HG03342 (cell line): ENCODE measurements around the gene NECAP2.

Experiments
- ATAC-seq: cut with Tn5 transposase; IDR thresholded peaks from one replicate; pipeline ENCODE4 v1.9.1; 2021; ENCODE audit warnings: mild to moderate bottlenecking, moderate library complexity; ENCODE audit not compliant: unreplicated experiment

The NECAP2 gene, protein sequence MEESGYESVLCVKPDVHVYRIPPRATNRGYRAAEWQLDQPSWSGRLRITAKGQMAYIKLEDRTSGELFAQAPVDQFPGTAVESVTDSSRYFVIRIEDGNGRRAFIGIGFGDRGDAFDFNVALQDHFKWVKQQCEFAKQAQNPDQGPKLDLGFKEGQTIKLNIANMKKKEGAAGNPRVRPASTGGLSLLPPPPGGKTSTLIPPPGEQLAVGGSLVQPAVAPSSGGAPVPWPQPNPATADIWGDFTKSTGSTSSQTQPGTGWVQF

GRCh38 chr1:16440470-16441281, at the start of gene NECAP2:
TSS of gene NECAP2 (plus strand) at chr1:16440724. CDS start at chr1:16440762, 38 bp downstream.
- ATAC-seq: peak; percentile 72

GRCh38 chr1:16391411-16391810, 49.1 kb upstream of the NECAP2 start:
- no peak for ATAC-seq

DNA sequence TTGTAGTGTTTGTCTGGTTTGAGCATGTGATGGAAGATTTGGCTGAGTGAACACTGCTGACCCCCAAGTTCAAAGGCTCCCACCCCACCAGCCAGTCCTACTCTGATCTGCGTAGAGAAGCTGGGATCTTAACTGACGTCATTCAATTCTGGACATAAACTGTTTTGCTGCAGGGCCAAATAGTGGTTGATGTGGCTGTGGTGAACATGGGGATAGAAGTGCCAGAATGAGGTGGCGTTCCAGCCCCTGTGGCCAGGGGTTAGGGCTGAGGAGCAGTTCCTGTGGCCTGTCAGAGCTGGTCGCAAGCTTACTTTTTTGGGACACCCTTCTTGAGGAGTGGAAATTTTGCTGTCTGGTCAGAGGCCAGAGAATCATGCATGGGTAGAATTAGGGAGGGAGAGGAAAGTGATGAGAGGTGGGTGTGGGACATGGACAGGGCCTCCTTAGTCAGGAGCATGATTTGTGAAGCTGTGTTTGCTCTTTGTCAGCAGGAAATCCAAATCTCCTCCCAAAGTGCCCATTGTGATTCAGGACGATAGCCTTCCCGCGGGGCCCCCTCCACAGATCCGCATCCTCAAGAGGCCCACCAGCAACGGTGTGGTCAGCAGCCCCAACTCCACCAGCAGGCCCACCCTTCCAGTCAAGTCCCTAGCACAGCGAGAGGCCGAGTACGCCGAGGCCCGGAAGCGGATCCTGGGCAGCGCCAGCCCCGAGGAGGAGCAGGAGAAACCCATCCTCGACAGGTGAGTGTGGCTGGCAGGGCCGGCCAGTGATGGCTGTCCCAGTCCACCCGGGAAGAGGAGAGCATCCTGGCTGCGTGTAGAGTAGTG, 47.6 kb upstream of the NECAP2 start:
- no peak for ATAC-seq

DNA sequence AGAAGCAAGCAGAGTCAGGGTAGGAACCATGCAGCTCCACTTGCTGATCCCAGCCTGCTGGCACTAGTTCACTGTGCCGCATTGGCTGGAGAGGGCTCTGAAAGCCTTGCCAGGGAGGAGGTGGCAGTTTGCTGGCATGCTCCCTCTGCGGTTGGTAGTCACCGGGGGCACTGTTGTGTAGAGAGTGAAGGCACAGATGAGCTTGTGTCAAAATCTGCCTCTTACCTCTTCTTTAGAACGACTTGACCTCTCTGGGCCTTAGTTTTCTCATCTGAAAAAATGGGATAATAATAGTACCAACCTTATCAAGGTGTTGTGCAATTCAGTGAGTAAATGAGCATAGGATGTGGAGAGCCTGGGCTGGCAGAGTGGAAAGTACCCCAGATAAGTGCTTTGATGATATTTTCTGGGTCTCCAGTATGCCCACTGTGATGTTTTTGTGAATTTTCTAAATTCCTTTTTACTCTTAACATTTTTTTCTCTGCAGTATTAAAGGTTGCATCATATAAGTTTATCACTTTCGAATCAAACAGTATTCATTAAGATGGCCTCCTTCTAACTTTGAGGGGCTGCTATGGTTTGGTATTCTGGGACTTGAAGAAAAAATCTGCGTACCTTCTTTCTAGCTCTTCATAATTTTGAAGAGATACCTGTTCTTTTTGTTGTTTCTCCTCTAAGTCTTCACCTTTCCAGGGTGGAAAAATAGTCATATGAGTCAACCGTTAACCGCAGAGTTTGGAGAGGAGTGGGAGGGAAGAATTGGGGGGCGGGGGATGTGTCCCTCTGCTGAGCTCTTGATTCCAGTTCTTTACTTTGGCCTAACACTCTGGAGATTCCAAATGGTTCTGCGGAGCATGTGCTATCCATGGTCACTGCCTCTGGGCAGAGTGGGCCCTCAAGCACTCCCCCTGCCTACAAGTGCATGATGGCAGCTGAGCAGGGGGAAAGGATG, 46.7 kb upstream of the NECAP2 start:
- no peak for ATAC-seq

- ATAC-seq: no peak
Observed at GRCh38 chr1:16394977-16395376, 45.5 kb upstream of the NECAP2 start.

- ATAC-seq: no peak
Observed at GRCh38 chr1:16396591-16396990, 43.9 kb upstream of the NECAP2 start.

DNA sequence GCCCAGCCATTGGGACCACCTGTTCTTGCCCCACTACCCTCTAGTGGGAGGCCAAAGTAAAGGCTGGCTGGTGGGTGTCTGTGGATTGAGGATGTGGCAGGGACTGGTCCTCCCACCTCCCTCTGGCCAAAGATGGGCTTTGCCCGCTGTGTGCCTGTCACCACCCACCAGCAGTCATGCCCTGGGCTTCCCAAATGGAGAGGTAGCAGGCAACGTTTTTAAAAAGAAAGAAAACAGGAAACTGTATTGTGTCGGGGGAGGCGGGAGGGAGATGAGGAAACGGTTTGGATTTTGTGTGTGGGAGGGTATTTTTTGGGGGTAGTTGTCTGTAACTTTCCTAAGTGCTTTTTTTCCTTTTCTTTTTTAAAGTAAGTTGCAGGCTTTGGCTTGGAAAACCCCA, 43.4 kb upstream of the NECAP2 start:
- no peak for ATAC-seq

DNA sequence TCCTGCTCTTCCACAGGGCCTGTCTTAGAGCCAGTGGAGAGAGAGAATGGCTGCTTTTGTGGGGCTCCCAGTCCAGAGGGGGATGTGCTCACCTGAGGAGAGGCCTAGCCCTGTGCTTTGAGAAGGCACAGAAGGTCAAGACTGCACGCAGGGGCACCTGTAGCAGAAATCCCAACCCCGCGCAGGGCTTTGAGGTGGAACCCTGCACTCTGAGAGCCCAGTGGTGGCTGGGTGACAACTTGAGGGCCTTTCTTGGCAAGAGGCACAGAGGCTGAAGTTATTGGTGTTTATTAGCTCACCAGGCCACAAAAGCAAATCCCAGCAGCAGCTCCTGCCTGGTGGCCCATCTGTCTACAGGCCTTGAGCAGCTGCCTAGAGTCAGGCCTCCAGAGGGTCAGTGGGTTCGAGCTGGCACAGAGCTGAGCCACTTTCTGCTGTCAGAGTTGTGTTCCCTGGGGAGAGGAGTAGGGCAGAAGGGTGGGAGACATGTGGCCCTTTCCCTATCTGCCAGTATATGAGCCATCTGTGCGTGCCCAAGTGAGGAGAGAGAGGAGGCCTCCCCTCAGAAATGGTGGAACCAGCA, 42.1 kb upstream of the NECAP2 start:
- no peak for ATAC-seq

DNA sequence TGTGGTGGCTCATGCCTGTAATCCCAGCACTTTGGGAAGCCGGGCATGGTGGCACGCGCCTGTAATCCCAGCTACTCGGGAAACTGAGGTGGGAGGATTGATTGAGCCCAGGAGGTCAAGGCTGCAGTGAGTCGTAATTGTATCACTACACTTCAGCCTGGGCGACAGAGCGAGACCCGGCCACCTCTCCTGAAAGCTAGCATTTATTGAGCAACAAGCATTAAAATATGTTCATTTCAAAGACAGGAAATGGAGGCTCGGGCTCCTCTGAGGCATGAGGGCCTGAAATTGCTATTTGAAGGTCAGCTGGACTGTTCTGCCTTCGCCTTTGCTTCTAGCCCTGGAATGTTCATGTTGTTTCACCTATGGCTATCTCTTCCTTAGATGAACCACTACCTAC, 37.8 kb upstream of the NECAP2 start:
- no peak for ATAC-seq

- no peak for ATAC-seq
Observed at GRCh38 chr1:16405441-16405840, 35.1 kb upstream of the NECAP2 start.

- no peak for ATAC-seq
Observed at GRCh38 chr1:16406868-16407267, 33.7 kb upstream of the NECAP2 start.

DNA sequence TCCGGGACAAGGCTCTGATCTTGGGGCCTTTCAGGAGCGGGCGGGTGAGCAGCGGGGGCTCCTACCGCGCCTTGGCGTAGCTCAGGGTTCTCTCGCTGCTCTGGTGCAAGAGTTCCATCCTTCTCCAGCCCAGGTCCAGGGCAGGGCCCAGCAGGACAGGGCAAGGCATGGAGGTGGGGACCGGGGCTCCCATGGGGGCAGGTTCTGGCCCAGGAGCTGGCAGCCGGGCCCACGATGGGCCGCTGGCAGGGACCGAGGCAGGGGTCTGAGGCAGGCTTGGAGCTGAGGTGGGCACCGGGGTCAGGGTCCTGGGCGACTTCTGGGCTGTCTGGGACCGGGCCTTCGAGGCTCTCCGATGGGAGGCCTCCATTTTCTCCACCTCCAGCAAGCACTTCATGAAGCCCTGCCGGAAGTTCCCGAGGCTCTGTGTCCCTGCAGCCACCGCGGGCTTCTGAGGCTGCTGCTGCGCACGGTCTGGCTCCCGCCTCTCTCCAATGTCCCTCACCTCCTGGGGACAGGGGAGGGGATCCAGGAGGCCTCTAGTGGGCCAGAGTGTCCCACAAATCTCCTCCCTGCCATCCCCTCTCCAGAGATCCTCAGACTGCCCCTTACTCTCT, 30.9 kb upstream of the NECAP2 start:
- ATAC-seq: no peak

- ATAC-seq: no peak
Observed at GRCh38 chr1:16410803-16411202, 29.7 kb upstream of the NECAP2 start.

GRCh38 chr1:16413191-16413590, 27.3 kb upstream of the NECAP2 start:
- ATAC-seq: no peak

GRCh38 chr1:16418823-16419425, 21.6 kb upstream of the NECAP2 start:
- ATAC-seq: no peak

DNA sequence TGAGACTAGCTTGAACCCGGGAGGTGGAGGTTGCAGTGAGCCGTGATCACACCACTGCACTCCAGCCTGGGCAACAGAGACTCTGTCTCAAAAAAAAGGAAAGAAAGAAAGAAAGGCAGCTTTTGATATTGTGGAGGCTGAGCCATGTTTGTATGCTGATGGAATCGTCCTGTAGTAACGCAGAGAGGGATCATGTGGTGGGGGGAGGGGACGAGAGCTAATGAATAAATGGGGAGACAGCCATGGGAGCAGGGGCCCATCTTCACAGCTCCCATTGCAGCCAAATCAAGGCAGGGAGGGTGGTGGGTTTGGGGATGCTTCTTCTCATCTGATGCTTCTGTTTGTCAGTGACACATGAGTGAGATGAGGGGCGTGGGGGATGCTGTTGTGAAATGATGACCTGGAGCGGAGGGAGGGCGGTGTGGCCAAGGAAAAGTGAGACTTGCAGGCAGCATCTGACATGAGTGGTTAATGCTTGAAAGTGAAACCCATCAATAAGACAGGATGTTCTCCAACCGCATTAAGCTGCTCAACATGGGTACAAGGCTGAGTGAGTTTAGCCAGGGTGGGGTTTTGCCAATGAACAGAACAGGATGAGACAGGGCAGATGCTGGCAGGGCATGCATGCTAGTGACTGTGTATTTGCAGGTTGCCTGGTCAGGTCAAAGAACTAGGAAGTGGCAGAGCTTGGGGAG, 20.0 kb upstream of the NECAP2 start:
- peak; percentile 90 for ATAC-seq

GRCh38 chr1:16421201-16421600, 19.3 kb upstream of the NECAP2 start:
- ATAC-seq: no peak

- ATAC-seq: no peak
Observed at GRCh38 chr1:16422041-16422440, 18.5 kb upstream of the NECAP2 start.
